WTC11 (cell line): ENCODE data around the gene ZFP36L1. TPM values are rescaled to one million over a fixed set of nuclear protein-coding genes. Genes with fewer than 3 reads are reported as not detected.

Source experiments
- ATAC-seq: fragments of 200-7000 bp; cut with Tn5 transposase; 2 replicates; pipeline ENCODE4 v1.10.0; 2021; ENCODE audit warnings: mild to moderate bottlenecking, moderate library complexity
- CTCF ChIA-PET: fragments of 300-600 bp; sonication (Branson Sonifier 250); formaldehyde crosslinking; loops from one replicate; lab custom pipeline; 2021; ENCODE audit warnings: antibody characterized with exemption; lab: Charles Lee
- POLR2A ChIA-PET: fragments of 350-600 bp; sonication (Branson Sonifier 250); formaldehyde crosslinking; loops from one replicate; lab custom pipeline; 2021; ENCODE audit warnings: antibody characterized with exemption; lab: Charles Lee
- DNase-seq: peaks from one replicate; pipeline ENCODE4 v3.0.0; 2021; ENCODE audit warnings: low spot score
- H3K27ac Mint-ChIP-seq: 2 replicates; pipeline ENCODE4 v1.8.0; 2021; ENCODE audit warnings: mixed read lengths
- H3K27me3 Mint-ChIP-seq: 2 replicates; pipeline ENCODE4 v1.8.0; 2021; ENCODE audit warnings: low read depth, mild to moderate bottlenecking, moderate library complexity, mixed read lengths
- H3K36me3 Mint-ChIP-seq: 2 replicates; pipeline ENCODE4 v1.8.0; 2021; ENCODE audit warnings: mixed read lengths
- H3K4me1 Mint-ChIP-seq: 2 replicates; pipeline ENCODE4 v1.8.0; 2022; ENCODE audit warnings: mixed read lengths
- H3K4me3 Mint-ChIP-seq: 2 replicates; pipeline ENCODE4 v1.8.0; 2021; ENCODE audit warnings: mild to moderate bottlenecking, moderate library complexity, mixed read lengths
- H3K9me3 Mint-ChIP-seq: 2 replicates; pipeline ENCODE4 v1.8.0; 2021; ENCODE audit warnings: mixed read lengths
- AR ChIP-seq: fragments of 250-450 bp; sonication (Bioruptor Pico); IDR thresholded peaks from 2 replicates; pipeline ENCODE4 v1.9.0; 2021; ENCODE audit warnings: mild to moderate bottlenecking
- CDX4 ChIP-seq: fragments of 250-450 bp; sonication (Bioruptor Pico); IDR thresholded peaks from 2 replicates; pipeline ENCODE4 v1.9.0; 2021; ENCODE audit warnings: moderate library complexity, mild to moderate bottlenecking, inconsistent platforms, borderline replicate concordance
- CREM ChIP-seq: sonication (generic); formaldehyde crosslinking; IDR thresholded peaks from 2 replicates; pipeline ENCODE4 v1.8.1; 2022; ENCODE audit warnings: mild to moderate bottlenecking, missing genetic modification reagents, moderate library complexity
- ELF4 ChIP-seq: sonication (generic); formaldehyde crosslinking; IDR thresholded peaks from 2 replicates; pipeline ENCODE4 v1.8.1; 2022; ENCODE audit warnings: low read depth, mild to moderate bottlenecking, moderate library complexity, missing genetic modification reagents
- NFATC4 ChIP-seq: fragments of 250-450 bp; sonication (Bioruptor Pico); IDR thresholded peaks from 2 replicates; pipeline ENCODE4 v1.9.0; 2021; ENCODE audit warnings: mild to moderate bottlenecking
- PREB ChIP-seq: sonication (generic); formaldehyde crosslinking; IDR thresholded peaks from 2 replicates; pipeline ENCODE4 v1.8.1; 2022; ENCODE audit warnings: mild to moderate bottlenecking, missing genetic modification reagents, moderate library complexity, borderline replicate concordance
- RELA ChIP-seq: sonication (generic); formaldehyde crosslinking; IDR thresholded peaks from 2 replicates; pipeline ENCODE4 v1.8.1; 2022; ENCODE audit warnings: missing genetic modification reagents, mild to moderate bottlenecking, borderline replicate concordance
- SMAD3 ChIP-seq: sonication (generic); formaldehyde crosslinking; IDR thresholded peaks from 2 replicates; pipeline ENCODE4 v1.8.0; 2022; ENCODE audit warnings: missing genetic modification reagents, mild to moderate bottlenecking, borderline replicate concordance
- SOX15 ChIP-seq: fragments of 250-450 bp; sonication (Bioruptor Pico); IDR thresholded peaks from 2 replicates; pipeline ENCODE4 v1.9.0; 2021; ENCODE audit warnings: mild to moderate bottlenecking
- STAT6 ChIP-seq: sonication (generic); formaldehyde crosslinking; conservative IDR thresholded peaks from 2 replicates; pipeline ENCODE4 v1.8.1; 2023; ENCODE audit warnings: mild to moderate bottlenecking, low read depth, missing genetic modification reagents, moderate library complexity
- ZNF281 ChIP-seq: sonication (generic); formaldehyde crosslinking; IDR thresholded peaks from 2 replicates; pipeline ENCODE4 v1.8.0; 2023; ENCODE audit warnings: mild to moderate bottlenecking, missing genetic modification reagents
- ZNF512 ChIP-seq: sonication (generic); formaldehyde crosslinking; IDR thresholded peaks from 2 replicates; pipeline ENCODE4 v1.8.1; 2022; ENCODE audit warnings: missing genetic modification reagents, borderline replicate concordance
- ZNF532 ChIP-seq: fragments of 250-450 bp; sonication (Bioruptor Pico); IDR thresholded peaks from 2 replicates; pipeline ENCODE4 v1.9.0; 2021; ENCODE audit warnings: mild to moderate bottlenecking, borderline replicate concordance
- ZNF671 ChIP-seq: fragments of 250-450 bp; sonication (Bioruptor Pico); IDR thresholded peaks from 2 replicates; pipeline ENCODE4 v1.8.0; 2021; ENCODE audit warnings: mild to moderate bottlenecking
- total RNA-seq: library from RNA; stranded (reverse); gene quantifications from 3 replicates; pipeline ENCODE4 v1.2.3, GENCODE V29; 2021

ZFP36L1 gene
- total RNA-seq, 1 experiment from 2014 or later: 132 TPM

GRCh38 chr14:68788275-68788995 lies 4.4 kb downstream of the ZFP36L1 start (continued):
- TF ChIP-seq ZNF512 (CRISPR knock-in tag) (no peak), ZNF281 (CRISPR knock-in tag) (no peak), SMAD3 (no peak), CDX4 (CRISPR knock-in tag) (no peak), PREB (no peak), NFATC4 (no peak), RELA (CRISPR knock-in tag) (no peak)

GRCh38 chr14:68787092-68787992 lies 5.5 kb downstream of the ZFP36L1 start:
- Mint-ChIP-seq H3K9me3 (no peaks in the 10 kb centered on the region), H3K27ac (peak overlapping the region; percentile 92), H3K4me1 (peaks cover 41% of the 10 kb centered on the region), H3K36me3 (peaks cover 49% of the 10 kb centered on the region), H3K4me3 (no peak overlapping the region), H3K27me3 (no peaks in the 10 kb centered on the region; the same call in 1 of the 2 replicates)
- DNase-seq (no peak), ATAC-seq (peak; percentile 9; the same call in 1 of the 2 replicates)
- POLR2A ChIA-PET: interaction anchor here (1.0 to 1.1 kb wide), 3 partner anchors 27 to 853 kb away, joined by 3 to 4 read pairs (median 3); no protein-coding TSS in a partner anchor
- CTCF ChIA-PET: interaction anchor here (0.8 to 1.0 kb wide), 3 partner anchors 56 to 853 kb away, joined by 3 to 6 read pairs (median 3); no protein-coding TSS in a partner anchor
- TF ChIP-seq CDX4 (CRISPR knock-in tag): no peak
- TF ChIP-seq CREM (CRISPR knock-in tag): 0 out of 2 replicates have a peak, but pooled peaks have one; percentile 8
- peak; percentile 26 for TF ChIP-seq ZNF532 (CRISPR knock-in tag)
- TF ChIP-seq ZNF671: 0 out of 2 replicates have a peak, but pooled peaks have one; percentile 7
- TF ChIP-seq STAT6: no peak
- TF ChIP-seq ELF4 (CRISPR knock-in tag): no peak
- TF ChIP-seq SOX15 (CRISPR knock-in tag): no peak
- TF ChIP-seq AR (CRISPR knock-in tag): peak; percentile 72; the same call in 1 of the 2 replicates
